ENCODE measurements around the gene SNN.

SNN gene

GRCh38 chr16:11667221-11667823 is 933 bp upstream of the SNN start:
- DNase-seq: no peak

GRCh38 chr16:11668623-11669379 is 546 bp downstream of the SNN start:
- DNase-seq: peak in 5 of 14 donors; percentile 15 to 49 (median 34)

GRCh38 chr16:11669380-11670146 is 1.3 kb downstream of the SNN start:
- peak in 12 of 14 donors; percentile 24 to 77 (median 48) for DNase-seq

GRCh38 chr16:11670171-11671131 is 2.2 kb downstream of the SNN start:
- peak in 4 of 14 donors; percentile 47 to 65 (median 54) for DNase-seq

- DNase-seq: no peak
Measured at GRCh38 chr16:11671271-11671670, 3.0 kb downstream of the SNN start.

- peak in 1 of 14 donors; percentile 37 for DNase-seq
Measured at GRCh38 chr16:11671676-11672075, 3.4 kb downstream of the SNN start.

- DNase-seq: peak in 2 of 14 donors; percentile 22 to 45
Measured at GRCh38 chr16:11672206-11673090, 4.2 kb downstream of the SNN start.

GRCh38 chr16:11673091-11674000 is 5.1 kb downstream of the SNN start:
- peak in 8 of 14 donors; percentile 17 to 58 (median 46) for DNase-seq

- DNase-seq: peak in 2 of 14 donors; percentile 28 to 43
Measured at GRCh38 chr16:11674001-11674817, 6.0 kb downstream of the SNN start.

GRCh38 chr16:11674818-11675560 is 6.7 kb downstream of the SNN start:
- DNase-seq: peak in 2 of 14 donors; percentile 10 to 29

- peak in 1 of 14 donors; percentile 84 for DNase-seq
Measured at GRCh38 chr16:11675561-11676511, 7.6 kb downstream of the SNN start.

- no peak for DNase-seq
Measured at GRCh38 chr16:11676799-11677198, 8.5 kb downstream of the SNN start.

GRCh38 chr16:11677451-11677951 is 9.2 kb downstream of the SNN start:
- DNase-seq: no peak

- peak in 1 of 14 donors; percentile 19 for DNase-seq
Measured at GRCh38 chr16:11677959-11678881, 10.0 kb downstream of the SNN start.

GRCh38 chr16:11679250-11679649 is 11.0 kb downstream of the SNN start:
- DNase-seq: peak in 6 of 14 donors; percentile 9 to 70 (median 14)
